Measurements from ENCODE around the gene CRYBG2. TPM values are rescaled to one million over a fixed set of nuclear protein-coding genes. Genes with fewer than 3 reads are reported as not detected.

The CRYBG2 gene
- total RNA-seq, 1 experiment from 2014 or later, result 0.64 TPM

DNA sequence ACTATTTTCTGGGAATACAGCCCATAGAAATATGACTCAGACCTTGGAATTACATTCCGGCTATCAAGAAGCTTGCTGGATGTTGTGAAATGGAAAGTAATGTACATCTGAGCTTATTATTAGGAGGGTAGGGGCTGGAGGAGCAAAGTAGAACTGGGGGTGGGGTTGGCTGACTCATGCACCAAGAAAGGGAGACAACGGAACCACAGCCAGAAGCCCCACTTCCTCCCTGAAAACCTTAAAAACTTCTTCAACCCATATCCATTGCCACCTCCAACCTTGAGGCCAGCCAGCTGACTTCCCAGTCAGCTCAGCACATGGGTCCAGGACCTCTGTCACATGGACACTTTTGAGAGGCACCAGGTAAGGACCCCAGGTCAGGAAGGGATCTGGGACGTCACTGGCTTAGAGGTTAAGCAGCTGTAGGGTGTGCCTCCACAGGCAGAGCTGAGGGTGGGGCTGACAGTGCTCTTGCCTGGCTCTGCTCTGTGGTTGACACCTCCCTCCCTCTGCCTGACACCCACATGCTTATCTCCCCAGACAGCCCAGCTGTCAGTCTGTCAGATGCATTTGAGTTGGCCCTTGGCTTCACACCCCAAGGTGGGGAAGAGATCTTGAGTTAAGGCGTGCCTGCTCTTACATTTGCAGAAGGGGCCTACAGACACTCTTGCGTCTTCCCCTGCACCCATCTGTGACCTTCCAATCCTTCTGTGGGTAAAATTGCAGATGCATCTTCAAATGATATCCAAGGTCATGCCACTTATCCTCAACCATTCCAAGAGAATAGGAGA, 24.4 kb upstream of the CRYBG2 start:
- POLR2A ChIA-PET, result no interaction called here
- ATAC-seq, result peak; percentile 75
- TF ChIP-seq REST (IDR thresholded peaks at IDR 0.05; ENCODE audit: insufficient read depth in 1 of 2, low read depth in 2 of 2, low read length in 1 of 2), result no peak
- CTCF ChIA-PET, result interaction anchor here (0.6 kb wide), 1 partner anchor 43 kb away, joined by 5 read pairs; no protein-coding TSS in a partner anchor
- DNase-seq (ENCODE audit: low read depth, low spot score), result peak; percentile 79
- intact Hi-C loops (cut with micrococcal nuclease; ENCODE audit: unreplicated experiment) (no loop called here), in situ Hi-C loops (cut with HindIII; ENCODE audit: low pct_unique_long_range_greater_than_20kb, low sequenced_read_pairs) (no loop called here)
- no TSS peak for BruUV-seq (replicated peaks)
- no peak overlapping the region for H3K27ac ChIP-seq (ENCODE audit: low read length)
- no peaks in the 10 kb centered on the region for H3K36me3 ChIP-seq (ENCODE audit: control insufficient read depth, insufficient read depth, low read length)
- no peak overlapping the region for H3K4me3 ChIP-seq (ENCODE audit: low read depth in 2 of 2, low read length in 2 of 2)
- H3K9me3 ChIP-seq (ENCODE audit: control insufficient read depth, insufficient read depth, low read depth, low read length), result no peaks in the 10 kb centered on the region
- no peaks in the 10 kb centered on the region for H3K27me3 ChIP-seq (ENCODE audit: control insufficient read depth, insufficient read depth, low read length)
- no peaks in the 10 kb centered on the region for H3K4me1 ChIP-seq (ENCODE audit: control insufficient read depth, insufficient read depth, low read length)

- Histone ChIP-seq H3K27ac (ENCODE audit: low read length) (no peak overlapping the region), H3K27me3 (ENCODE audit: control insufficient read depth, insufficient read depth, low read length) (no peaks in the 10 kb centered on the region), H3K4me3 (ENCODE audit: low read depth in 2 of 2, low read length in 2 of 2) (no peak overlapping the region), H3K4me1 (ENCODE audit: control insufficient read depth, insufficient read depth, low read length) (no peaks in the 10 kb centered on the region), H3K9me3 (ENCODE audit: control insufficient read depth, insufficient read depth, low read depth, low read length) (no peaks in the 10 kb centered on the region), H3K36me3 (ENCODE audit: control insufficient read depth, insufficient read depth, low read length) (no peaks in the 10 kb centered on the region)
- BruUV-seq (replicated peaks), result no TSS peak
- no peak for TF ChIP-seq SIN3A (IDR thresholded peaks at IDR 0.05; ENCODE audit: borderline replicate concordance, insufficient read depth, low read depth, low read length)
- TF ChIP-seq POLR2AphosphoS5 (IDR thresholded peaks at IDR 0.05; ENCODE audit: low read depth, low read length), result no peak
- TF ChIP-seq TCF7L2 (IDR thresholded peaks at IDR 0.05; ENCODE audit: low read depth, low read length), result no peak
- TF ChIP-seq REST (IDR thresholded peaks at IDR 0.05; ENCODE audit: insufficient read depth in 1 of 2, low read depth in 2 of 2, low read length in 1 of 2), result no peak
- no peak for TF ChIP-seq CTCF (IDR thresholded peaks at IDR 0.05)
- intact Hi-C loops (cut with micrococcal nuclease; ENCODE audit: unreplicated experiment), result no loop called here
- in situ Hi-C loops (cut with HindIII; ENCODE audit: low pct_unique_long_range_greater_than_20kb, low sequenced_read_pairs), result no loop called here
- ChIA-PET POLR2A (interaction anchor here (0.6 kb wide), 1 partner anchor 318 kb away, joined by 5 read pairs; no protein-coding TSS in a partner anchor), CTCF (no interaction called here)
- no peak for ATAC-seq
- no peak for DNase-seq (ENCODE audit: low read depth, low spot score)
Observed at GRCh38 chr1:26376050-26376449, 22.1 kb upstream of the CRYBG2 start.

All from Panc1 (cell line).